HG03039 (cell line): ENCODE results near the gene SUMO1.

ENCODE experiments used
- ATAC-seq: cut with Tn5 transposase; IDR thresholded peaks from one replicate; pipeline ENCODE4 v1.9.1; 2021; ENCODE audit warnings: mild to moderate bottlenecking, moderate library complexity; ENCODE audit not compliant: unreplicated experiment

The SUMO1 gene

DNA sequence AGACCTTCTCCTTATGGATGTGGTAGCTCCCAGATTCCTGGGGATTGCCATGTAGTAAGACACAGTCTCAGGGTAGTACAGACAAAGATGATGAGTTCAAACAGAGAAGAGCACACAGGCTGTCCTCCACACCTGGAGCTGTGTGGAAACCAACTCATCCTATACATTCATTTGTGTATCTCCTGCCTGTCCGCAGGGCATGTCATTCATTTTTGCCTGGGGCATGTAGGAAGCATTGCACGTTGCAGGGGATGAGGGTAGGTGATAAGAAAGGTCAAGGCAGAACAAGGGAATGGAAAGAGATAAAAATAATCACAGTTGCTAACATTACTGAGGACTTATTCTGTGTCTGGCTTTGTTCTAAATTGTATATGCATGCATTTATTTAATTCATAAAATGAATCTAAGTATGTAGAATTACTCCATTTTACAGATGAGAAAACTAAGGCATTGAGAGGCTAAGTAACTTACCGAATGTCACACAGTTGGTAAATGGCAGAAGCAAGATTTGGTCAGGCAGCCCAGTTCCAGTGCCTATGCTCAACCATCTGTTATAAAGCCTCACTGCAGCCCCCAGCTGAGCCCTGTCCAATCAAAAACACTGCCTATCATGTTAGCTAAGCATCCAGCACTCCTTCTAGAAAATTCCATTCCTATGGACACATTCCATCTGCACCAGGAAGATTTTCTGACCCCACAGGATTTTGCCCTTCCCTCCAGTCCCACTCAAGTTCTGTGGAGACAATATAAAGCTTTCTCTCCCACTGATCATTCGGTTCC is 81.0 kb downstream of the SUMO1 start:
- ATAC-seq = no peak
